Thoracic aorta (tissue), 2 donors: Measurements from ENCODE around the gene ABCC9. TPM values are rescaled to one million over a fixed set of nuclear protein-coding genes. Genes with fewer than 3 reads are reported as not detected.
"Not testable (repeated sequence)": the region's sequence is repeated elsewhere in the genome, so short reads cannot be mapped to it uniquely, and the experiment has no call there.

ENCODE experiments used
- ATAC-seq: fragments of 150-250 bp; one replicate; pipeline ENCODE4 v1.8.0; 2017; ENCODE audit warnings: low read depth; ENCODE audit not compliant: insufficient number of reproducible peaks, low FRiP score
- DNase-seq: peaks from one replicate; pipeline ENCODE4 v3.0.0-alpha.2; 2020; ENCODE audit warnings: low spot score
- H3K27ac ChIP-seq, 2 donors: fragments of 200-600 bp; sonication (generic); 1 replicate in 1 of 2; 2 replicates in 1 of 2; pipeline ENCODE4 v1.5.1; 2016; ENCODE audit warnings: mild to moderate bottlenecking in 2 of 2, moderate library complexity in 2 of 2
- H3K27me3 ChIP-seq: fragments of 200-600 bp; sonication (generic); replicated peaks from 2 replicates; pipeline ENCODE4 v1.6.0; 2016; ENCODE audit warnings: mild to moderate bottlenecking; ENCODE audit not compliant: insufficient read depth
- H3K36me3 ChIP-seq: fragments of 200-600 bp; sonication (generic); one replicate; pipeline ENCODE4 v1.5.1; 2016
- H3K4me1 ChIP-seq, 2 donors: fragments of 200-600 bp; sonication (generic); 1 replicate in 1 of 2; 2 replicates in 1 of 2; pipeline versions ENCODE4 v1.5.1 to v1.6.0; 2016; ENCODE audit warnings: low read depth in 2 of 2, mild to moderate bottlenecking in 1 of 2; ENCODE audit not compliant: control insufficient read depth in 1 of 2
- H3K4me3 ChIP-seq: fragments of 200-600 bp; sonication (generic); 2 replicates; pipeline ENCODE4 v1.5.1; 2016; ENCODE audit warnings: mild to moderate bottlenecking
- H3K9me3 ChIP-seq: fragments of 200-600 bp; sonication (generic); 2 replicates; pipeline ENCODE4 v1.5.1; 2016
- CTCF ChIP-seq: fragments of 200-600 bp; sonication (generic); IDR thresholded peaks from one replicate; pipeline ENCODE4 v1.5.1; 2019; ENCODE audit warnings: antibody characterized with exemption
- total RNA-seq, 2 donors: library from RNA; depleted of rRNA; stranded (reverse); fragments of >200 nt; gene quantifications; one replicate each; pipeline versions ENCODE4 v1.1.0 to v1.2.3, GENCODE V29; 2016

Gene ABCC9
- total RNA-seq, 2 donors from 2014 or later, result 19.6 to 42.6 TPM

DNA sequence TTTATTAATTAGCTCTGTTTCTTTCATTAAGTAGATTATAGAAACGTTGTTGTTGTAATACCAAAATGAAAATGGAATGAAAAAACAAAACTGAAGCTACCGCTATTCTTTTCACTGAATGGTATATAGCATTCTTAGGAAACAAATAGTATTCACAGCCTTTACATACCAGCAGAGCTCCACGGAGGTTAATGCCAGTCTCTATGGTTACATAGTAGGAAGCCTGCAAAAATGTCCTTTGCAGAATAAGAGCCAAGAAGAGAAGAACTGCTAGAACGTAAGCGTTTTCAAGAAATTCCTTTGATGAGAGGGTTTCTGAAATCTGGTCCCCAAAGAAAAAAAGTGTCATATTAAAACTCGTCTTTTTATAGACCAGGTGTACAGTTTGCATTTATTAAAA is 30.6 kb downstream of the ABCC9 start:
- Histone ChIP-seq H3K9me3 (no peaks in the 10 kb centered on the region), H3K4me1 (no peaks in the 10 kb centered on the region), H3K36me3 (no peaks in the 10 kb centered on the region), H3K27ac (no peak overlapping the region), H3K4me3 (no peak overlapping the region), H3K27me3 (no peaks in the 10 kb centered on the region)
- ATAC-seq (no peak), DNase-seq (no peak)
- TF ChIP-seq CTCF, result no peak

GRCh38 chr12:21907948-21908837 is 33.0 kb downstream of the ABCC9 start:
- ATAC-seq (no peak), DNase-seq (no peak)
- H3K4me1 ChIP-seq, result no peaks in the 10 kb centered on the region
- H3K36me3 ChIP-seq, result no peaks in the 10 kb centered on the region
- H3K4me3 ChIP-seq, result no peak overlapping the region
- no peak for TF ChIP-seq CTCF
- no peak overlapping the region for H3K27ac ChIP-seq
- no peaks in the 10 kb centered on the region for H3K27me3 ChIP-seq
- no peaks in the 10 kb centered on the region for H3K9me3 ChIP-seq

DNA sequence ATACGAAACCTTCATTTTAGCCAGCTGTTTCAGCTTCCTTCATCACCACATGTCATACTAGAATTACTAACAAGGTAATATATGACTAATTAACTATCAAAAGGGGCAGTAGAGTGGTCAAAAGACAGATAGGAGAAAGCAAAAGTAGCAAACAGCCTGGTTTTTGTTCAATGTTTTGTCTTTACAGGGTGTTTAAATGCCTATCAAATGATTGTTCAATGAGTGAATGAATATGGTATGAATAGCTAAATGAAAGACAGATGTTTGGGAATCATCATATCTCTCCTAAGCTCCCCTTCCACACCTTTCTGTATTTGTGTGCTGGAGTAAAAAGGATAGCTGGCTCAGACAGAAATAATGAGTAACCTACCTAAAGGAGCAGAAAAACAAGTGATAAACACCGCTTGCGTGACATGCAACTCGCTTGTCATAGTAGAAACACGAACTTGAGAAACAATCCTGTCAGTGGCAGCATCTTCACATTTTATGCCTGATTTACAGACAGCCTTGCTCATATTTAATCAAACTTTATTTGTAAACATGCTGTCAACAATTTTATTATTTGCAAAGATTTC is 34.2 kb downstream of the ABCC9 start:
- H3K4me3 ChIP-seq, result no peak overlapping the region
- DNase-seq, result no peak
- no peaks in the 10 kb centered on the region for H3K36me3 ChIP-seq
- no peak overlapping the region for H3K27ac ChIP-seq
- no peaks in the 10 kb centered on the region for H3K9me3 ChIP-seq
- no peaks in the 10 kb centered on the region for H3K4me1 ChIP-seq
- ATAC-seq, result no peak
- no peak for TF ChIP-seq CTCF
- no peaks in the 10 kb centered on the region for H3K27me3 ChIP-seq

- not testable (repeated sequence) for H3K27me3 ChIP-seq
Measured at GRCh38 chr12:21899532-21899931, 41.7 kb downstream of the ABCC9 start.

DNA sequence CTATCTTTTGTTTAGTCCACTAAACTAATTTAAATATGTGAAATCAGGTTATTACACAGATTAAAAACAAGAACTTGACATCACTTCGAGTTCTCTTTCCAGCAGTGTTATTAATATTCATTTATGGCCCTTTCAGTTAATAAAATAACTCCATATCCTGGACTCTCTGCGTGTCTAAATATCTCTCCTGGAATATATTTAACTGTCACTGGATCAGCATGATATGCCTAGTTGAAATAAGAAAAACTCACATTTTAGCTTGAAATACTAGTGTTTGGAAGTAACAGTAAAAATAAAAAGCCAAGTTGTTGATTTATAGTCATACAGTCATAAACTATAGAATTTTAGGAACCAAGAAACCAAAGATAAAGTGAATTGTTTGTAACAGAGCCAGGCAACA is 45.6 kb downstream of the ABCC9 start:
- Histone ChIP-seq H3K27ac (no peak overlapping the region), H3K9me3 (no peaks in the 10 kb centered on the region), H3K36me3 (no peaks in the 10 kb centered on the region), H3K27me3 (no peaks in the 10 kb centered on the region), H3K4me3 (no peak overlapping the region), H3K4me1 (peaks cover 13 to 38% of the 10 kb centered on the region in 2 donors)
- no peak for DNase-seq
- TF ChIP-seq CTCF, result no peak
- no peak for ATAC-seq

More at GRCh38 chr12:21899532-21899931, 41.7 kb downstream of the ABCC9 start:
- not testable (repeated sequence) for H3K36me3 ChIP-seq, H3K9me3 ChIP-seq, DNase-seq, H3K4me3 ChIP-seq, H3K27ac ChIP-seq, ATAC-seq
- H3K4me1 ChIP-seq, result peaks cover 3 to 12% of the 10 kb centered on the region in 2 donors
